ENCODE data around the gene SLC35E2B.
"Not testable (repeated sequence)": the region's sequence is repeated elsewhere in the genome, so short reads cannot be mapped to it uniquely, and the experiment has no call there.

The SLC35E2B gene

GRCh38 chr1:1677718-1678580 lies 14.6 kb downstream of the SLC35E2B start:
- in situ Hi-C loops (cut with HindIII; ENCODE audit: low sequenced_read_pairs) = no loop called here

GRCh38 chr1:1676087-1676486 lies 16.5 kb downstream of the SLC35E2B start:
- in situ Hi-C loops (cut with HindIII; ENCODE audit: low sequenced_read_pairs) = not testable (repeated sequence)

- in situ Hi-C loops (cut with HindIII; ENCODE audit: low sequenced_read_pairs) = not testable (repeated sequence)
Measured at GRCh38 chr1:1675218-1675617, 17.4 kb downstream of the SLC35E2B start.

- in situ Hi-C loops (cut with HindIII; ENCODE audit: low sequenced_read_pairs) = not testable (repeated sequence)
Measured at GRCh38 chr1:1674806-1675205, 17.8 kb downstream of the SLC35E2B start.

GRCh38 chr1:1672181-1672965 lies 20.2 kb downstream of the SLC35E2B start:
- in situ Hi-C loops (cut with HindIII; ENCODE audit: low sequenced_read_pairs) = no loop called here

GRCh38 chr1:1671365-1672119 lies 21.1 kb downstream of the SLC35E2B start:
- in situ Hi-C loops (cut with HindIII; ENCODE audit: low sequenced_read_pairs) = no loop called here

- in situ Hi-C loops (cut with HindIII; ENCODE audit: low sequenced_read_pairs) = no loop called here
Measured at GRCh38 chr1:1670866-1671265, 21.7 kb downstream of the SLC35E2B start.

- in situ Hi-C loops (cut with HindIII; ENCODE audit: low sequenced_read_pairs) = no loop called here
Measured at GRCh38 chr1:1669468-1670440, 22.8 kb downstream of the SLC35E2B start.

GRCh38 chr1:1666526-1666925 lies 26.1 kb downstream of the SLC35E2B start:
- in situ Hi-C loops (cut with HindIII; ENCODE audit: low sequenced_read_pairs) = no loop called here

- in situ Hi-C loops (cut with HindIII; ENCODE audit: low sequenced_read_pairs) = no loop called here
Measured at GRCh38 chr1:1665815-1666251, 26.8 kb downstream of the SLC35E2B start.

GRCh38 chr1:1664941-1665814 lies 27.4 kb downstream of the SLC35E2B start:
- in situ Hi-C loops (cut with HindIII; ENCODE audit: low sequenced_read_pairs) = no loop called here

GRCh38 chr1:1664318-1664717 lies 28.3 kb downstream of the SLC35E2B start:
- in situ Hi-C loops (cut with HindIII; ENCODE audit: low sequenced_read_pairs) = not testable (repeated sequence)

GRCh38 chr1:1662830-1663560 lies 29.6 kb downstream of the SLC35E2B start:
- in situ Hi-C loops (cut with HindIII; ENCODE audit: low sequenced_read_pairs) = not testable (repeated sequence)

- in situ Hi-C loops (cut with HindIII; ENCODE audit: low sequenced_read_pairs) = not testable (repeated sequence)
Measured at GRCh38 chr1:1662392-1662791, 30.2 kb downstream of the SLC35E2B start.

- in situ Hi-C loops (cut with HindIII; ENCODE audit: low sequenced_read_pairs) = not testable (repeated sequence)
Measured at GRCh38 chr1:1658583-1659549, 33.7 kb downstream of the SLC35E2B start, which contains the start of gene CDK11B. Gene CDK11B, minus strand, starts transcription at chr1:1659004. Its CDS starts 1,519 bp downstream, at chr1:1657485.

- in situ Hi-C loops (cut with HindIII; ENCODE audit: low sequenced_read_pairs) = not testable (repeated sequence)
Measured at GRCh38 chr1:1648265-1648664, 44.3 kb downstream of the SLC35E2B start.
